A673 (cell line): Measurements from ENCODE around the gene EYA4. TPM values are rescaled to one million over a fixed set of nuclear protein-coding genes. Genes with fewer than 3 reads are reported as not detected.

ENCODE experiments used
- BruUV-seq: library from RNA; stranded (reverse); fragments of 400-500 nt; replicated peaks from 2 replicates; lab custom pipeline; 2021; lab: Mats Ljungman, UMichigan
- CTCF ChIA-PET: fragments of 300-600 bp; sonication (Branson Sonifier 250); formaldehyde crosslinking; loops from one replicate; lab custom pipeline; 2022; ENCODE audit warnings: antibody characterized with exemption; lab: Charles Lee
- POLR2A ChIA-PET: fragments of 300-600 bp; sonication (Branson Sonifier 250); formaldehyde crosslinking; loops from one replicate; lab custom pipeline; 2022; ENCODE audit warnings: antibody characterized with exemption; ENCODE audit not compliant: low non-redundant PET; lab: Charles Lee
- DNase-seq: peaks from one replicate; pipeline ENCODE4 v3.0.0-alpha.2; 2015; ENCODE audit warnings: low spot score
- H3K27ac ChIP-seq: fragments of 200-600 bp; sonication (generic); 2 replicates; pipeline ENCODE4 v1.5.1; 2016; ENCODE audit warnings: mixed run types, low read depth, mild to moderate bottlenecking, mixed read lengths, antibody characterized with exemption, low read length; ENCODE audit not compliant: poor library complexity, severe bottlenecking
- H3K27me3 ChIP-seq: fragments of 200-600 bp; sonication (generic); replicated peaks from 2 replicates; pipeline ENCODE4 v1.6.1; 2017; ENCODE audit warnings: mixed run types, low read depth, mild to moderate bottlenecking, mixed read lengths, antibody characterized with exemption, low read length; ENCODE audit not compliant: insufficient read depth, poor library complexity
- H3K36me3 ChIP-seq: fragments of 200-600 bp; sonication (generic); 2 replicates; pipeline ENCODE4 v1.6.1; 2016; ENCODE audit warnings: mixed run types, mild to moderate bottlenecking, mixed read lengths, antibody characterized with exemption, low read length; ENCODE audit not compliant: insufficient read depth, poor library complexity, severe bottlenecking
- H3K4me1 ChIP-seq: fragments of 200-600 bp; sonication (generic); 2 replicates; pipeline ENCODE4 v1.6.1; 2017; ENCODE audit warnings: mixed run types, mild to moderate bottlenecking, mixed read lengths, antibody characterized with exemption, low read length; ENCODE audit not compliant: insufficient read depth, poor library complexity, severe bottlenecking
- H3K4me3 ChIP-seq: fragments of 200-600 bp; sonication (generic); 2 replicates; pipeline ENCODE4 v1.5.1; 2016; ENCODE audit warnings: low read depth, mixed run types, mild to moderate bottlenecking, mixed read lengths, low read length; ENCODE audit not compliant: poor library complexity, severe bottlenecking
- H3K9me3 ChIP-seq: fragments of 200-600 bp; sonication (generic); 2 replicates; pipeline ENCODE4 v1.6.1; 2016; ENCODE audit warnings: mixed run types, low read depth, mild to moderate bottlenecking, mixed read lengths, antibody characterized with exemption, low read length; ENCODE audit not compliant: poor library complexity, severe bottlenecking
- EZH2 ChIP-seq: fragments of 200-600 bp; sonication (generic); IDR thresholded peaks from 2 replicates; pipeline ENCODE4 v1.6.1; 2017; ENCODE audit warnings: borderline replicate concordance, low read depth, mild to moderate bottlenecking, mixed read lengths, antibody characterized with exemption, low read length; ENCODE audit not compliant: poor library complexity, severe bottlenecking
- intact Hi-C: fragments of 100-400 bp; cut with micrococcal nuclease; formaldehyde crosslinking; loops from one replicate; pipeline ENCODE4 v1.10.0; 2022; ENCODE audit not compliant: unreplicated experiment
- total RNA-seq: library from RNA; stranded (reverse); gene quantifications from 2 replicates; pipeline ENCODE4 v1.2.3, GENCODE V29; 2021
- TF ChIP-seq, protein P1 (sequence below): fragments of 300-800, 200-600 bp; sonication (generic); conservative IDR thresholded peaks from 2 replicates; pipeline ENCODE4 v1.5.1; 2017; ENCODE audit warnings: low read depth, mild to moderate bottlenecking, antibody characterized with exemption, low read length, moderate library complexity, mixed read lengths

The EYA4 gene
- total RNA-seq, 1 experiment from 2014 or later, result 1.3 TPM

DNA sequence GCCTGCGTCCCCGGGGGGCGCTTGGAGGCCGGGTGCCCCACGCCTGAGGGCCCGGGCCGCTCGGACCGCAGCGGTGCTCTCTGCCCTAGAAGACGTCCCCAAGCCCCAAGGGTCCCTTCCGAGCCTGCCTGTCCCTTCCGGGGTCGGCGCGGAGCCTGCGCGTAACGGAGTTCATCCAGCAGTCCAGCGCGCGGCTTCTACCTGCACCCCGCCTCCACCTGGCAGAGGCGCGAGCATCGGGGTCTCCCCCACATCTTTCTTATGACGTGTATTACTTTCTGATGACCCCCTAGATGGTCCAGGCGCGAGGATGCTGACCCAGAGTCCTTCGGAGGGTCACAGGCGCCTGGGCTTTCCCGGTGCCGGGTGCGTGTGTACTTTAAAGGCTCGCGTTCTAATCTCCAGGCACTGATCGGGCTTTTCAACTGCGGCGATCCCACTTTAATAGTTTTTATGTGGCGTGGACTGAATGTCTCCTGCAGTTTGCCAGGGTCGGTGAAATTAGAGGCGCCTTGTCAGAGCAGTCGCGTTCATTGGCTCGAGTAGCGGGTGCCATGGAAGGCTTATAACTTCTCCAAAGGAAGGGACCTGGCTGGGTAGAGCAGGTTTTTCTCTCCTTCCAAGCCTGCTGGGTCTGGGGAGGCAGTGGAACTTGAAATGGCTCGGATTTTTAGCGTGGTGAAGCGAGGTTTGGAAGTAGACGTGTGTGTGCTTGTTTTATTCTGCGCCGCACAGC, 912 bp downstream of the EYA4 start:
- Histone ChIP-seq H3K36me3 (no peaks in the 10 kb centered on the region), H3K9me3 (no peaks in the 10 kb centered on the region), H3K27ac (no peak overlapping the region), H3K27me3 (peaks cover 85% of the 10 kb centered on the region), H3K4me3 (peak overlapping the region; percentile 51), H3K4me1 (no peaks in the 10 kb centered on the region)
- BruUV-seq, result no TSS peak
- ChIA-PET POLR2A (no interaction called here), CTCF (no interaction called here)
- intact Hi-C loops, result no loop called here
- TF ChIP-seq EZH2, result no peak
- TF ChIP-seq, protein P1, sequence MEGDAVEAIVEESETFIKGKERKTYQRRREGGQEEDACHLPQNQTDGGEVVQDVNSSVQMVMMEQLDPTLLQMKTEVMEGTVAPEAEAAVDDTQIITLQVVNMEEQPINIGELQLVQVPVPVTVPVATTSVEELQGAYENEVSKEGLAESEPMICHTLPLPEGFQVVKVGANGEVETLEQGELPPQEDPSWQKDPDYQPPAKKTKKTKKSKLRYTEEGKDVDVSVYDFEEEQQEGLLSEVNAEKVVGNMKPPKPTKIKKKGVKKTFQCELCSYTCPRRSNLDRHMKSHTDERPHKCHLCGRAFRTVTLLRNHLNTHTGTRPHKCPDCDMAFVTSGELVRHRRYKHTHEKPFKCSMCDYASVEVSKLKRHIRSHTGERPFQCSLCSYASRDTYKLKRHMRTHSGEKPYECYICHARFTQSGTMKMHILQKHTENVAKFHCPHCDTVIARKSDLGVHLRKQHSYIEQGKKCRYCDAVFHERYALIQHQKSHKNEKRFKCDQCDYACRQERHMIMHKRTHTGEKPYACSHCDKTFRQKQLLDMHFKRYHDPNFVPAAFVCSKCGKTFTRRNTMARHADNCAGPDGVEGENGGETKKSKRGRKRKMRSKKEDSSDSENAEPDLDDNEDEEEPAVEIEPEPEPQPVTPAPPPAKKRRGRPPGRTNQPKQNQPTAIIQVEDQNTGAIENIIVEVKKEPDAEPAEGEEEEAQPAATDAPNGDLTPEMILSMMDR, result no peak
- DNase-seq, result peak; percentile 54

DNA sequence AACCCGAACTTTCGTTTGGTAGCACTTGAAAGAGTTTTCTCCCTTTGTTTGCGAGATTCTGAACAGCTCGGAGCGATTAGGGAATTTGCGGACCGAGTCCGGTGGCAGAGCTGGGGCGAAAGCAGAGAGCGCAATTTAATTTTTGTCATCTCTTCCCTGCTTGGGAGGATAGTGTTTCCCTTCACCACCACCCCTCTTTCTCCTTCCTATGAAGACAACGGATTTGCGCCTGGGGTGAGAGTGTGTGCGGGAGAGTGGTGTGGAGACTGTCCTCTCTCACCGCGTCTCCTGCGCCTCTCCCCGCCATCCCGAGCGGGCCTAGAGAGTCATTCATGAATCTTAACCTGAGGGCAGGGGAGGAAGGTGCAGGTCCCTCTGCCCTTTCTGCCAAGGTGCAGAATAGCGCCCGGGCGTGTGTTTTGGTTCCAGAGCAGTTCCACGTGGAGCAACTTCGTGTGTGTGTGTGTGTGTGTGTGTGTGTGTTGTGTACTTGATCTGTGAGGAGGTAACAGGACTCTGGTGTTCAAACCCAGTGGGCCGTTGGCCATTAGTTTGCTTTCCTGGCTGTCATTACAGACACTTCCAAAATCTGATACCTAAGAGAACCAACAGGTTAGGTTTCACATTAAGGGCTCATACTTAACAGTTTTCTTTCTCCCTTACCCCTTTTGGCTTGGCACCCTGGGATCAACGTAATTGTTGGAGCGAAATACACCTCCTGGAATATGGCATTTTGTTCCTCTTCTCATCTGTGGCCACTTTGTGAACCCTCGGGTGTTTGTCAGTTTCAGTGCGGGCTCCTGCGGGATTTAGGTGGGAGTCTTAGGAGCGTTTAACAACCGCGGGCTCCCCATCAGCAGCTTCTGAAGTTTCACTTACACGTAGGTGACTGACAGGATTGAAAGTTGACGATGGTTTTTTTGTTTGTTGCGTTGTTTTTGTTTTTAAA, 1.8 kb downstream of the EYA4 start:
- TF ChIP-seq, protein P1, result no peak
- peak; percentile 78 for TF ChIP-seq EZH2
- peak; percentile 15 for DNase-seq
- intact Hi-C loops, result no loop called here
- Histone ChIP-seq H3K27me3 (peaks cover 88% of the 10 kb centered on the region), H3K4me1 (no peaks in the 10 kb centered on the region), H3K36me3 (no peaks in the 10 kb centered on the region), H3K27ac (no peak overlapping the region), H3K9me3 (no peaks in the 10 kb centered on the region), H3K4me3 (peak overlapping the region; percentile 51)
- ChIA-PET CTCF (no interaction called here), POLR2A (no interaction called here)
- BruUV-seq, result no TSS peak

DNA sequence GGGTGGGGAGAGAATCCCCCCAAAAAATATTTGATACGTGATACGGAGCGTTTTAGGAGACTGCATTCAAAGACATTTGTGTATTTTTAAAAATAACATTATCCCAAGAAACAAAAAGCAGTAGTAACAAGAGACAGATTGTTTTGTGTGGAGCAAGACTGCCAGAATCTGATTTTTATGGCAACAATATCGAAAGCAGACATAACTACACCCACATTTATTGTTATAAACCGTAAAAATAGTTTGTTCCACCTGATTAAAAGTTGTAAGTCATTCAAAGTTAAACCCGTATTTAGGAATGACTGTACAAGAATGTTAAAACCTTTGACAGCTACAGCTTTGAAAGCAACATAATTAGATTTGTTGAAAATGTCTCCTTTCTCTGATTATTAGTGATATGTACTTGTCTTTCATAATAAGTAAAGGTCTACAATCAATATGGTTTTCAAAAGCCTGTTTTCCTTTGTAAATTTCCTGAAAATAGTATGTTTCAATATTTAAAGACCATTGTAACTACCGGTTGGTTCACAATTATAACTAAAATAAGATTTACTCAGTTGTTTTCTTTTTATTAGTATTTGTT, 2.7 kb downstream of the EYA4 start:
- intact Hi-C loops, result no loop called here
- DNase-seq, result no peak
- Histone ChIP-seq H3K36me3 (no peaks in the 10 kb centered on the region), H3K4me3 (no peak overlapping the region), H3K4me1 (no peaks in the 10 kb centered on the region), H3K9me3 (no peaks in the 10 kb centered on the region), H3K27me3 (peaks cover 92% of the 10 kb centered on the region), H3K27ac (no peak overlapping the region)
- ChIA-PET CTCF (no interaction called here), POLR2A (no interaction called here)
- BruUV-seq, result no TSS peak
- peak; percentile 68 for TF ChIP-seq EZH2
- TF ChIP-seq, protein P1, result no peak
